Esophagus muscularis mucosa (tissue), 3 donors: ENCODE measurements around the gene CAPN14.

Experiments
- CTCF ChIP-seq, 3 experiments: fragments of 200-600 bp in 2 of 3; fragments of 450-650 bp in 1 of 3; sonication (generic) in 2 of 3; IDR thresholded peaks; one replicate each; pipeline ENCODE4 v1.5.1; 2017 to 2019; ENCODE audit warnings: antibody characterized with exemption in 3 of 3, mild to moderate bottlenecking in 2 of 3, moderate library complexity in 1 of 3
- POLR2A ChIP-seq: fragments of 450-650 bp; IDR thresholded peaks from one replicate; pipeline ENCODE4 v1.6.1; 2017; ENCODE audit warnings: antibody characterized with exemption, moderate library complexity, mild to moderate bottlenecking, low read depth

GRCh38 chr2:31251018-31251417 lies 33.7 kb upstream of the CAPN14 start:
- no peak for TF ChIP-seq CTCF (IDR thresholded peaks at IDR 0.05)
- no peak for TF ChIP-seq POLR2A
